Colonic mucosa (tissue), 4 donors: Measurements from ENCODE around the gene HMGN4. TPM values are rescaled to one million over a fixed set of nuclear protein-coding genes. Genes with fewer than 3 reads are reported as not detected.

ENCODE experiments used
- DNase-seq: peaks from one replicate; pipeline ENCODE4 v3.0.0-alpha.2; 2020
- H3K27ac ChIP-seq: fragments of 200-600 bp; one replicate; pipeline ENCODE4 v1.8.0; 2021
- H3K27me3 ChIP-seq: fragments of 200-600 bp; one replicate; pipeline ENCODE4 v1.8.0; 2021
- H3K36me3 ChIP-seq: fragments of 200-600 bp; one replicate; pipeline ENCODE4 v1.8.0; 2021
- H3K4me1 ChIP-seq: fragments of 200-600 bp; one replicate; pipeline ENCODE4 v1.8.0; 2021; ENCODE audit warnings: mild to moderate bottlenecking
- H3K4me3 ChIP-seq: fragments of 200-600 bp; one replicate; pipeline ENCODE4 v1.8.0; 2021
- H3K9ac ChIP-seq, 2 donors: one replicate each; pipeline ENCODE4 v1.7.0; 2013; ENCODE audit warnings: control low read depth in 2 of 2, low read depth in 2 of 2, low read length in 2 of 2
- H3K9me3 ChIP-seq: fragments of 200-600 bp; one replicate; pipeline ENCODE4 v1.8.0; 2021
- CTCF ChIP-seq: fragments of 200-600 bp; IDR thresholded peaks from one replicate; pipeline ENCODE4 v1.8.0; 2022; ENCODE audit warnings: antibody characterized with exemption, mild to moderate bottlenecking
- intact Hi-C: fragments of 100-400 bp; cut with DNase I; formaldehyde crosslinking; loops from one replicate; pipeline ENCODE4 v1.14.1; 2022
- total RNA-seq, 2 donors: library from RNA; stranded (reverse); fragmentation: NEBNext Ultra II Directional in 1 of 2; extraction: Animal tissue kit (Norgen Biotek cat#: 25700) in 1 of 2; gene quantifications; one replicate each; pipeline ENCODE4 v1.2.1, GENCODE V29; 2021
- donor health status: healthy.
- donor health status: DM: no; HTN: no; CAD: no.
- donor health status: DM: no; HTN: no; CAD: no.

Gene HMGN4
- total RNA-seq, 2 donors from 2014 or later, result 40.6 to 56.0 TPM

GRCh38 chr6:26525838-26526237, 12.3 kb upstream of the HMGN4 start:
- no peak overlapping the region for H3K27ac ChIP-seq
- H3K9me3 ChIP-seq, result no peaks in the 10 kb centered on the region
- no peaks in the 10 kb centered on the region for H3K27me3 ChIP-seq
- no peaks in the 10 kb centered on the region for H3K36me3 ChIP-seq
- intact Hi-C loops, result no loop called here
- no peak overlapping the region for H3K9ac ChIP-seq
- H3K4me3 ChIP-seq, result no peak overlapping the region
- no peak for TF ChIP-seq CTCF
- no peaks in the 10 kb centered on the region for H3K4me1 ChIP-seq
- DNase-seq, result no peak

GRCh38 chr6:26526928-26527327, 11.2 kb upstream of the HMGN4 start:
- no peaks in the 10 kb centered on the region for H3K27me3 ChIP-seq
- no peak overlapping the region for H3K9ac ChIP-seq
- H3K4me3 ChIP-seq, result no peak overlapping the region
- no peak overlapping the region for H3K27ac ChIP-seq
- intact Hi-C loops, result no loop called here
- no peaks in the 10 kb centered on the region for H3K4me1 ChIP-seq
- no peaks in the 10 kb centered on the region for H3K36me3 ChIP-seq
- no peak for DNase-seq
- no peaks in the 10 kb centered on the region for H3K9me3 ChIP-seq
- no peak for TF ChIP-seq CTCF

- Histone ChIP-seq H3K36me3 (no peaks in the 10 kb centered on the region), H3K4me3 (no peak overlapping the region), H3K27me3 (no peaks in the 10 kb centered on the region), H3K9ac (no peak overlapping the region), H3K4me1 (no peaks in the 10 kb centered on the region), H3K9me3 (no peaks in the 10 kb centered on the region), H3K27ac (no peak overlapping the region)
- TF ChIP-seq CTCF, result no peak
- no peak for DNase-seq
- intact Hi-C loops, result no loop called here
Measured at GRCh38 chr6:26530203-26530602, 8.0 kb upstream of the HMGN4 start.

- no peak overlapping the region for H3K27ac ChIP-seq
- intact Hi-C loops, result no loop called here
- TF ChIP-seq CTCF, result no peak
- no peaks in the 10 kb centered on the region for H3K9me3 ChIP-seq
- no peak overlapping the region for H3K4me3 ChIP-seq
- H3K9ac ChIP-seq, result no peak overlapping the region
- H3K4me1 ChIP-seq, result peaks cover 2% of the 10 kb centered on the region
- DNase-seq, result no peak
- no peaks in the 10 kb centered on the region for H3K27me3 ChIP-seq
- H3K36me3 ChIP-seq, result no peaks in the 10 kb centered on the region
Measured at GRCh38 chr6:26531897-26532296, 6.3 kb upstream of the HMGN4 start.

- Histone ChIP-seq H3K4me3 (peak overlapping the region; percentile 53), H3K27me3 (no peaks in the 10 kb centered on the region), H3K36me3 (no peaks in the 10 kb centered on the region), H3K27ac (peak overlapping the region; percentile 53), H3K4me1 (peaks cover 4% of the 10 kb centered on the region), H3K9ac (peak overlapping the region; percentile 20 to 66), H3K9me3 (no peaks in the 10 kb centered on the region)
- no peak for TF ChIP-seq CTCF
- intact Hi-C loops, result no loop called here
- peak; percentile 95 for DNase-seq
Measured at GRCh38 chr6:26532699-26533531, 5.3 kb upstream of the HMGN4 start.
